Measurements from ENCODE around the gene OR52E5. TPM values are rescaled to one million over a fixed set of nuclear protein-coding genes. Genes with fewer than 3 reads are reported as not detected.

The OR52E5 gene
- total RNA-seq (2022) (not detected in 2 replicates), Bru-seq, nascent RNA (not detected), BruChase-seq, experiment 1, labeled RNA remaining after a 2-hour chase (not detected), BruChase-seq, experiment 2, labeled RNA remaining after a 6-hour chase (percentile 8 among the genes with signal in this experiment)
- long read RNA-seq, result 0 reads

DNA sequence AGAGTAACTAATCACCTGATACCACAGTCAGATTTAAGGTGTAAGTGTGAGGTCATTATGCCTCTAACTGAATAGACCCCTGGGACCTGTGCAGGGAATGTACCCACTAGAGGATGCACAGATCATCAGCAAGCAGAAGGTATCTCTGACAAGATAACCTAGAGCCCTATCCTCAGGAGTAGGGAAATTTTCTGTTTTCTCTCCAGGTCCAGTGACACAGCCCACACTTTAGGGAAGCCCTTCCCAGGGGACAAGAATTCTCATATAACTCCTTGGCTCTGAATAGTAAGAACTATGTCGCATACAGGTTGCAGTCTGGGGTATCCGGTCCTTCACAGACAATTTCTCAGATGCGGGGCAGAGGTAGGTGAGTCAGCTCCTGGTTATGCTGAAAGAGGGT is at the start of gene OR52E5:
TSS of gene OR52E5 (plus strand) at position 301 of the 400 bp plus-strand sequence. CDS start 7,569 bp downstream, outside the sequence.
- peaks cover 6% of the 10 kb centered on the region for H3K27me3 Mint-ChIP-seq (ENCODE audit: insufficient read depth, unreplicated experiment)
- no peak for TF ChIP-seq CTCF (IDR thresholded peaks at IDR 0.05; ENCODE audit: insufficient read depth in 1 of 2, low read depth in 1 of 2, low read length in 1 of 2, severe bottlenecking in 1 of 2, unreplicated experiment in 1 of 2)
- no TSS peak for BruUV-seq (replicated peaks)
- no peaks in the 10 kb centered on the region for H3K36me3 ChIP-seq (ENCODE audit: control insufficient read depth, insufficient read depth, low read length)
- H3K4me3 ChIP-seq (ENCODE audit: low read depth, low read length), result no peak within 1 kb of the TSS
- H3K9me3 ChIP-seq, result no peaks in the 10 kb centered on the region
- ChIA-PET POLR2A (no interaction called here), CTCF (no interaction called here)
- no peak within 1 kb of the TSS for H3K27ac Mint-ChIP-seq (ENCODE audit: unreplicated experiment)
- no peaks in the 10 kb centered on the region for H3K27me3 ChIP-seq (replicated peaks; ENCODE audit: control insufficient read depth, insufficient read depth, low read length)
- intact Hi-C loops (cut with micrococcal nuclease; ENCODE audit: unreplicated experiment), result loop anchor here (10.0 kb wide), 1 partner anchor 418 kb away; no protein-coding TSS in a partner anchor
- H3K4me1 ChIP-seq, result no peaks in the 10 kb centered on the region
- H3K4me1 Mint-ChIP-seq (ENCODE audit: low read depth, unreplicated experiment), result no peaks in the 10 kb centered on the region
- no peaks in the 10 kb centered on the region for H3K9me3 Mint-ChIP-seq (ENCODE audit: unreplicated experiment)
- H3K4me3 Mint-ChIP-seq (ENCODE audit: unreplicated experiment), result no peak within 1 kb of the TSS
- DNase-seq, result no peak
- no peaks in the 10 kb centered on the region for H3K36me3 Mint-ChIP-seq (ENCODE audit: insufficient read depth, unreplicated experiment)

DNA sequence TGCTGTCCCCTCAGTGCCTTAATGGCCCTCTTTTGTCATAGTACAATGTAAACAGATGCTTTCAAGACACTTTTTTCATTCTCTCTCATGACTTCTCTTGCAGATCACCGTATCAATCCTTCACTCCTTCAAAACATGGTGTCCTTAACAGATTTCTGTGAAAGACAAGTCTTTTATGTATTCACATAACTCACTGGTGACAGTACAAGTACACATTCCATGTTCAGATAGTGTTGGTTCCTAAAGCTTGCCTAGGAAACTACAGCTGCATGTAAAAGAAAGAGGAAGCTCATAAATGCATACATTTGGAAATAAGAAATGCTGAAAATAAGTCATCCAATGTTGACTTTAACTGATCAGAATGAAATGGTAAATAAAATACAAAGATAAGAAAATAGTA is 46.3 kb upstream of the OR52E5 start:
- Mint-ChIP-seq H3K27ac (ENCODE audit: unreplicated experiment) (no peak overlapping the region), H3K4me1 (ENCODE audit: low read depth, unreplicated experiment) (no peaks in the 10 kb centered on the region), H3K27me3 (ENCODE audit: insufficient read depth, unreplicated experiment) (no peaks in the 10 kb centered on the region), H3K9me3 (ENCODE audit: unreplicated experiment) (no peaks in the 10 kb centered on the region), H3K4me3 (ENCODE audit: unreplicated experiment) (no peak overlapping the region), H3K36me3 (ENCODE audit: insufficient read depth, unreplicated experiment) (no peaks in the 10 kb centered on the region)
- no peak for DNase-seq
- Histone ChIP-seq H3K36me3 (ENCODE audit: control insufficient read depth, insufficient read depth, low read length) (no peaks in the 10 kb centered on the region), H3K4me3 (ENCODE audit: low read depth, low read length) (no peak overlapping the region), H3K4me1 (no peaks in the 10 kb centered on the region), H3K27me3 (replicated peaks; ENCODE audit: control insufficient read depth, insufficient read depth, low read length) (no peaks in the 10 kb centered on the region), H3K9me3 (no peaks in the 10 kb centered on the region)
- no TSS peak for BruUV-seq (replicated peaks)
- ChIA-PET CTCF (no interaction called here), POLR2A (no interaction called here)
- TF ChIP-seq CTCF (IDR thresholded peaks at IDR 0.05; ENCODE audit: insufficient read depth in 1 of 2, low read depth in 1 of 2, low read length in 1 of 2, severe bottlenecking in 1 of 2, unreplicated experiment in 1 of 2), result no peak
- intact Hi-C loops (cut with micrococcal nuclease; ENCODE audit: unreplicated experiment), result no loop called here

GRCh38 chr11:5847711-5848110 is 45.3 kb upstream of the OR52E5 start:
- CTCF ChIA-PET, result no interaction called here
- BruUV-seq (replicated peaks), result no TSS peak

More at GRCh38 chr11:5847711-5848110, 45.3 kb upstream of the OR52E5 start:
- Histone ChIP-seq H3K4me1 (no peaks in the 10 kb centered on the region), H3K27me3 (replicated peaks; ENCODE audit: control insufficient read depth, insufficient read depth, low read length) (no peaks in the 10 kb centered on the region), H3K36me3 (ENCODE audit: control insufficient read depth, insufficient read depth, low read length) (no peaks in the 10 kb centered on the region), H3K9me3 (no peaks in the 10 kb centered on the region; the same call in 1 of the 2 replicates), H3K4me3 (ENCODE audit: low read depth, low read length) (no peak overlapping the region)
- no peak overlapping the region for H3K4me3 Mint-ChIP-seq (ENCODE audit: unreplicated experiment)
- POLR2A ChIA-PET, result no interaction called here
- no peaks in the 10 kb centered on the region for H3K4me1 Mint-ChIP-seq (ENCODE audit: low read depth, unreplicated experiment)
- no peak for TF ChIP-seq CTCF (IDR thresholded peaks at IDR 0.05; ENCODE audit: insufficient read depth in 1 of 2, low read depth in 1 of 2, low read length in 1 of 2, severe bottlenecking in 1 of 2, unreplicated experiment in 1 of 2)
- H3K36me3 Mint-ChIP-seq (ENCODE audit: insufficient read depth, unreplicated experiment), result no peaks in the 10 kb centered on the region
- DNase-seq, result no peak
- intact Hi-C loops (cut with micrococcal nuclease; ENCODE audit: unreplicated experiment), result no loop called here
- H3K27ac Mint-ChIP-seq (ENCODE audit: unreplicated experiment), result no peak overlapping the region
- no peaks in the 10 kb centered on the region for H3K9me3 Mint-ChIP-seq (ENCODE audit: unreplicated experiment)
- H3K27me3 Mint-ChIP-seq (ENCODE audit: insufficient read depth, unreplicated experiment), result no peaks in the 10 kb centered on the region
